A549 (cell line): ENCODE results near the gene TREX2. TPM values are rescaled to one million over a fixed set of nuclear protein-coding genes. Genes with fewer than 3 reads are reported as not detected.

Experiments
- ATAC-seq, 2 experiments: fragments of 200-7000 bp in 1 of 2; fragments of >200 bp in 1 of 2; cut with Nextera tagmentation in 1 of 2; cut with Tn5 transposase in 1 of 2; 3 replicates each; pipeline versions ENCODE4 v1.8.0 to v1.9.1; 2018 to 2020; ENCODE audit warnings: mild to moderate bottlenecking in 1 of 2, moderate library complexity in 1 of 2
- CTCF ChIA-PET: fragments of 300-600 bp; sonication (Branson Sonifier 250); formaldehyde crosslinking; extraction: SDS; loops from one replicate; lab custom pipeline; 2021; ENCODE audit warnings: antibody characterized with exemption, inconsistent platforms; lab: Yijun Ruan, JAX
- POLR2A ChIA-PET: fragments of 350-600 bp; formaldehyde crosslinking; extraction: SDS; loops from one replicate; lab custom pipeline; 2021; ENCODE audit warnings: antibody characterized with exemption, inconsistent platforms; lab: Yijun Ruan, JAX
- DNase-seq, 2 experiments: peaks; one replicate each; pipeline versions ENCODE4 v3.0.0 to v3.0.0-alpha.2; 2011 to 2016; ENCODE audit warnings: low read depth in 1 of 2, low spot score in 1 of 2
- FAIRE-seq: peaks from 2 replicates; lab custom pipeline; 2011; peaks lifted over from hg19 to GRCh38; lab: Jason Lieb, UNC
- H3K27ac ChIP-seq, 2 experiments: fragments of >200 bp; sonication (Bioruptor Twin); formaldehyde crosslinking; 3 replicates each; pipeline ENCODE4 v1.5.1; 2016 to 2017
- H3K4me1 ChIP-seq: fragments of >200 bp; sonication (Bioruptor Twin); formaldehyde crosslinking; 3 replicates; pipeline ENCODE4 v1.6.1; 2016
- H3K4me2 ChIP-seq: fragments of >200 bp; sonication (Bioruptor Twin); formaldehyde crosslinking; 3 replicates; pipeline ENCODE4 v1.6.1; 2016
- H3K4me3 ChIP-seq: fragments of >200 bp; sonication (Bioruptor Twin); formaldehyde crosslinking; 3 replicates; pipeline ENCODE4 v1.5.1; 2016
- H3K9me3 ChIP-seq: fragments of >200 bp; sonication (Bioruptor Twin); formaldehyde crosslinking; 3 replicates; pipeline ENCODE4 v1.6.1; 2016
- ATOH8 ChIP-seq: fragments of 250-450 bp; sonication (Bioruptor Pico); IDR thresholded peaks from 2 replicates; pipeline ENCODE4 v1.5.0; 2020; ENCODE audit warnings: low read depth, mild to moderate bottlenecking, moderate library complexity
- BCL3 ChIP-seq: fragments of >200 bp; sonication (Bioruptor Twin); formaldehyde crosslinking; IDR thresholded peaks from 3 replicates; pipeline ENCODE4 v1.6.1; 2016
- E2F6 ChIP-seq: IDR thresholded peaks from 2 replicates; pipeline ENCODE4 v1.6.1; 2012; ENCODE audit warnings: low read depth, borderline replicate concordance
- EP300 ChIP-seq, 2 experiments: fragments of >200 bp; sonication (Bioruptor Twin); formaldehyde crosslinking; IDR thresholded peaks; 2 replicates in 1 of 2; 3 replicates in 1 of 2; pipeline ENCODE4 v1.6.1; 2016 to 2017
- FOSB ChIP-seq: fragments of 250-450 bp; sonication (Bioruptor Pico); IDR thresholded peaks from 2 replicates; pipeline ENCODE4 v1.5.0; 2020; ENCODE audit warnings: mild to moderate bottlenecking, moderate library complexity
- FOSL2 ChIP-seq, 2 experiments: fragments of 450-650 bp in 1 of 2; fragments of >200 bp in 1 of 2; sonication (Bioruptor Twin) in 1 of 2; formaldehyde crosslinking; IDR thresholded peaks; 2 replicates each; pipeline versions ENCODE4 v1.5.0 to v1.6.1; 2016 to 2020; ENCODE audit warnings: mild to moderate bottlenecking in 1 of 2, moderate library complexity in 1 of 2
- FOXS1 ChIP-seq: fragments of 250-450 bp; sonication (Bioruptor Pico); IDR thresholded peaks from 2 replicates; pipeline ENCODE4 v1.5.0; 2020; ENCODE audit warnings: mild to moderate bottlenecking, moderate library complexity
- GATA3 ChIP-seq: IDR thresholded peaks from 2 replicates; pipeline ENCODE4 v1.6.1; 2012; ENCODE audit warnings: borderline replicate concordance
- HDAC2 ChIP-seq: fragments of 200-600 bp; sonication (generic); IDR thresholded peaks from 2 replicates; pipeline ENCODE4 v1.6.1; 2016
- HMGXB4 ChIP-seq: fragments of 250-450 bp; sonication (Bioruptor Pico); IDR thresholded peaks from 2 replicates; pipeline ENCODE4 v1.5.0; 2021; ENCODE audit warnings: mild to moderate bottlenecking, moderate library complexity, borderline replicate concordance
- HOXA7 ChIP-seq: fragments of 250-450 bp; sonication (Bioruptor Pico); IDR thresholded peaks from 2 replicates; pipeline ENCODE4 v1.5.0; 2020; ENCODE audit warnings: mild to moderate bottlenecking, moderate library complexity
- HOXB13 ChIP-seq: fragments of 250-450 bp; sonication (Bioruptor Pico); IDR thresholded peaks from 2 replicates; pipeline ENCODE4 v1.5.0; 2020; ENCODE audit warnings: low read depth, mild to moderate bottlenecking, moderate library complexity
- HOXB5 ChIP-seq: fragments of 250-450 bp; sonication (Bioruptor Pico); IDR thresholded peaks from 2 replicates; pipeline ENCODE4 v1.5.0; 2020; ENCODE audit warnings: mild to moderate bottlenecking, moderate library complexity
- JUNB ChIP-seq: fragments of >200 bp; sonication (Bioruptor Twin); formaldehyde crosslinking; IDR thresholded peaks from 2 replicates; pipeline ENCODE4 v1.6.1; 2016
- MAZ ChIP-seq: fragments of 150-350 bp; IDR thresholded peaks from 2 replicates; pipeline ENCODE4 v1.6.1; 2014; ENCODE audit warnings: antibody characterized with exemption, low read depth, low read length, borderline replicate concordance
- NFE2L2 ChIP-seq: fragments of 150-350 bp; conservative IDR thresholded peaks from 2 replicates; pipeline ENCODE4 v1.6.1; 2014; ENCODE audit warnings: low read length
- NPAS2 ChIP-seq: fragments of 250-450 bp; sonication (Bioruptor Pico); IDR thresholded peaks from 2 replicates; pipeline ENCODE4 v1.8.0; 2022; ENCODE audit warnings: mild to moderate bottlenecking, moderate library complexity, borderline replicate concordance
- NR3C1 ChIP-seq: fragments of >200 bp; sonication (Bioruptor Twin); formaldehyde crosslinking; IDR thresholded peaks from 3 replicates; pipeline ENCODE4 v1.6.1; 2017
- PHF8 ChIP-seq: fragments of 200-600 bp; sonication (generic); IDR thresholded peaks from 2 replicates; pipeline ENCODE4 v1.6.1; 2016; ENCODE audit warnings: low read depth, mild to moderate bottlenecking, antibody characterized with exemption, moderate library complexity, borderline replicate concordance
- POLR2A ChIP-seq: IDR thresholded peaks from 2 replicates; pipeline ENCODE4 v1.6.1; 2012; ENCODE audit warnings: mild to moderate bottlenecking, low read length
- RAD21 ChIP-seq, 2 experiments: fragments of >200 bp in 1 of 2; sonication (Bioruptor Twin) in 1 of 2; formaldehyde crosslinking in 1 of 2; IDR thresholded peaks in 1 of 2; conservative IDR thresholded peaks in 1 of 2; 2 replicates in 1 of 2; 3 replicates in 1 of 2; pipeline ENCODE4 v1.6.1; 2012 to 2018; ENCODE audit warnings: inconsistent platforms in 1 of 2
- RCOR1 ChIP-seq: fragments of 150-350 bp; IDR thresholded peaks from 2 replicates; pipeline ENCODE4 v1.6.1; 2014; ENCODE audit warnings: antibody characterized with exemption, low read length, low read depth
- RFX5 ChIP-seq: fragments of 450-650 bp; IDR thresholded peaks from 2 replicates; pipeline ENCODE4 v1.7.1; 2014; ENCODE audit warnings: antibody characterized with exemption, mild to moderate bottlenecking, moderate library complexity
- RNF2 ChIP-seq: fragments of 200-600 bp; sonication (generic); IDR thresholded peaks from 2 replicates; pipeline ENCODE4 v1.6.1; 2016; ENCODE audit warnings: low read depth, mild to moderate bottlenecking, antibody characterized with exemption, moderate library complexity, borderline replicate concordance
- SREBF2 ChIP-seq: fragments of 450-650 bp; IDR thresholded peaks from 2 replicates; pipeline ENCODE4 v1.6.1; 2014; ENCODE audit warnings: mild to moderate bottlenecking, moderate library complexity
- TP53 ChIP-seq: fragments of 250-450 bp; sonication (Bioruptor Pico); IDR thresholded peaks from 2 replicates; pipeline ENCODE4 v1.5.0; 2021; ENCODE audit warnings: mild to moderate bottlenecking, moderate library complexity
- ZC3H11A ChIP-seq: fragments of 450-650 bp; IDR thresholded peaks from 2 replicates; pipeline ENCODE4 v1.6.1; 2014; ENCODE audit warnings: antibody characterized with exemption, mild to moderate bottlenecking
- ZNF302 ChIP-seq: fragments of 250-450 bp; sonication (Bioruptor Pico); IDR thresholded peaks from 2 replicates; pipeline ENCODE4 v1.9.0; 2021; ENCODE audit warnings: inconsistent platforms, mild to moderate bottlenecking, moderate library complexity
- ZSCAN20 ChIP-seq: fragments of 250-450 bp; sonication (Bioruptor Pico); IDR thresholded peaks from 2 replicates; pipeline ENCODE4 v1.8.0; 2022; ENCODE audit warnings: mild to moderate bottlenecking, moderate library complexity
- WGBS: methylation state at CpG from one replicate; pipeline ENCODE4 v1.1.6; 2017; ENCODE audit errors: missing lambda C conversion rate; 5-methylcytosine and 5-hydroxymethylcytosine counted together
- polyA plus RNA-seq, 4 experiments: library from polyadenylated mRNA; depleted of rRNA in 3 of 4; stranded (reverse); fragments of >200 nt; fragmentation: RNase III in 1 of 4; extraction: RNeasy Plus Mini Kit Qiagen cat#74134 plus additional on column Dnase treatment in 1 of 4; gene quantifications; 2 replicates in 3 of 4; 3 replicates in 1 of 4; pipeline ENCODE4 v1.2.3, GENCODE V29; 2011 to 2017
- TF ChIP-seq, protein P1 (sequence below): fragments of >200 bp; sonication (Bioruptor Twin); formaldehyde crosslinking; IDR thresholded peaks from 3 replicates; pipeline ENCODE4 v1.5.1; 2016

The TREX2 gene
- polyA plus RNA-seq, 2 of the 4 experiments (the other 2 are of a cell fraction) = 0.27 to 0.99 TPM

DNA sequence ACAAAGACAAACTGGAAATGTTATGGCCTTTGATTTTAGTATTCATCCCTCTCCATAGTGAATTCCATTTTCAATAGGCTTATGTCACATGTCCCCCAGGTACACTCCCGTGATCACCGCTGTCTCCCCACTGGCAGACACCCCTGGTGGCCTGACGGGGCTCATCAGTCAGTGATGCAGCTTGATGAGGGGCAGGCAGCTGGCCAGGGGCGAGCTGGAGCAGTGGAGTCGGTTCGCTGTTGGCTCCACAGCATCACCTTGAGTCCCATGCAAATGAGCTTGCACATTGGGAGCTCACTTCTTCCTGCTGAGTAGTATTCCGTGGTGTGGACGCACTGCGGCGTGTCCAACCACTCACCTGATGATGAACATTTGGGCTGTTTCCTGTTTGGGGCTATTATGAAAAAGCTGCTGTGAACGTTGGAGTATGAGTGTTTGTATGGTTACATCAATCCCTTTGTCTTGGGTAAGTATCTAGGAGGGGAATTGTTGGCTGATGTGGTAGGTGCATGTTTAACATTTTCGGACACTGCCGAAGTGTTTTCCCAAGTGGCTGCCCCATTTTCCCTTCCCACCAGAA, 5.2 kb downstream of the TREX2 start:
- Histone ChIP-seq H3K4me3 (no peak overlapping the region), H3K9me3 (no peaks in the 10 kb centered on the region), H3K4me2 (no peak overlapping the region), H3K27ac (no peak overlapping the region), H3K4me1 (no peaks in the 10 kb centered on the region)
- ATAC-seq = no peak
- ChIA-PET POLR2A (no interaction called here), CTCF (interaction anchor here (1.0 to 1.5 kb wide), 3 partner anchors 20 to 408 kb away, joined by 3 to 4 read pairs (median 3); no protein-coding TSS in a partner anchor)
- DNase-seq = no peak
- 58% methylated on average over 7 of the region's 13 CpGs for WGBS
- TF ChIP-seq EP300 (IDR thresholded peaks at IDR 0.05) (no peak), ATOH8 (no peak), FOSB (CRISPR knock-in tag) (no peak), ZNF302 (CRISPR knock-in tag) (no peak), E2F6 (no peak), HOXA7 (CRISPR knock-in tag) (no peak), HOXB13 (CRISPR knock-in tag) (no peak), FOSL2 (IDR thresholded peaks at IDR 0.05) (no peak), FOSL2 (CRISPR knock-in tag; IDR thresholded peaks at IDR 0.05) (no peak), HOXB5 (CRISPR knock-in tag) (no peak), ZSCAN20 (CRISPR knock-in tag) (no peak), HMGXB4 (no peak), RNF2 (no peak), SREBF2 (no peak), RFX5 (no peak), POLR2A (no peak), RAD21 (conservative IDR thresholded peaks at IDR 0.05 in 1 of 2, IDR thresholded peaks at IDR 0.05 in 1 of 2) (no peak), PHF8 (no peak), RCOR1 (no peak)
- TF ChIP-seq, protein P1, sequence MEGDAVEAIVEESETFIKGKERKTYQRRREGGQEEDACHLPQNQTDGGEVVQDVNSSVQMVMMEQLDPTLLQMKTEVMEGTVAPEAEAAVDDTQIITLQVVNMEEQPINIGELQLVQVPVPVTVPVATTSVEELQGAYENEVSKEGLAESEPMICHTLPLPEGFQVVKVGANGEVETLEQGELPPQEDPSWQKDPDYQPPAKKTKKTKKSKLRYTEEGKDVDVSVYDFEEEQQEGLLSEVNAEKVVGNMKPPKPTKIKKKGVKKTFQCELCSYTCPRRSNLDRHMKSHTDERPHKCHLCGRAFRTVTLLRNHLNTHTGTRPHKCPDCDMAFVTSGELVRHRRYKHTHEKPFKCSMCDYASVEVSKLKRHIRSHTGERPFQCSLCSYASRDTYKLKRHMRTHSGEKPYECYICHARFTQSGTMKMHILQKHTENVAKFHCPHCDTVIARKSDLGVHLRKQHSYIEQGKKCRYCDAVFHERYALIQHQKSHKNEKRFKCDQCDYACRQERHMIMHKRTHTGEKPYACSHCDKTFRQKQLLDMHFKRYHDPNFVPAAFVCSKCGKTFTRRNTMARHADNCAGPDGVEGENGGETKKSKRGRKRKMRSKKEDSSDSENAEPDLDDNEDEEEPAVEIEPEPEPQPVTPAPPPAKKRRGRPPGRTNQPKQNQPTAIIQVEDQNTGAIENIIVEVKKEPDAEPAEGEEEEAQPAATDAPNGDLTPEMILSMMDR = no peak
- TF ChIP-seq, all 56 proteins: peak for 0
- no peak for FAIRE-seq

GRCh38 chrX:153439977-153440376, 5.9 kb downstream of the TREX2 start:
- H3K4me3 ChIP-seq = no peak overlapping the region
- ATAC-seq = no peak
- CTCF ChIA-PET = interaction anchor here (1.0 to 1.5 kb wide), 2 partner anchors 21 to 408 kb away, joined by 3 to 4 read pairs; no protein-coding TSS in a partner anchor
- FAIRE-seq = no peak
- WGBS = 59% methylated on average over 4 of the region's 4 CpGs
- no peak for DNase-seq
- no peaks in the 10 kb centered on the region for H3K4me1 ChIP-seq
- H3K27ac ChIP-seq = no peak overlapping the region
- H3K9me3 ChIP-seq = no peaks in the 10 kb centered on the region
- POLR2A ChIA-PET = no interaction called here
- no peak overlapping the region for H3K4me2 ChIP-seq
- no peak for TF ChIP-seq HMGXB4
- no peak for TF ChIP-seq NPAS2 (CRISPR knock-in tag)
- TF ChIP-seq BCL3 = no peak
- no peak for TF ChIP-seq POLR2A
- TF ChIP-seq TP53 (CRISPR knock-in tag) = no peak
- TF ChIP-seq ZNF302 (CRISPR knock-in tag) = no peak
- no peak for TF ChIP-seq HDAC2
- no peak for TF ChIP-seq NFE2L2
- no peak for TF ChIP-seq JUNB
- TF ChIP-seq ZC3H11A = no peak
- no peak for TF ChIP-seq NR3C1
- no peak for TF ChIP-seq MAZ
- TF ChIP-seq RNF2 = no peak
- TF ChIP-seq EP300 (IDR thresholded peaks at IDR 0.05) = no peak
- no peak for TF ChIP-seq GATA3
- no peak for TF ChIP-seq FOXS1
- TF ChIP-seq PHF8 = no peak
